Mammary epithelial cell (primary cell): ENCODE results near the gene KIFC1.

Experiments
- EZH2 ChIP-seq: IDR thresholded peaks from 2 replicates; pipeline ENCODE4 v1.6.1; 2012; ENCODE audit warnings: low read length, inconsistent platforms, borderline replicate concordance
- TF ChIP-seq, protein P1 (sequence below), 2 donors: IDR thresholded peaks in 1 of 2; conservative IDR thresholded peaks in 1 of 2; 2 replicates each; pipeline ENCODE4 v1.5.1; 2011 to 2012; ENCODE audit warnings: inconsistent platforms in 2 of 2, low read length in 2 of 2, mild to moderate bottlenecking in 2 of 2, control low read depth in 1 of 2, low read depth in 1 of 2; ENCODE audit not compliant: insufficient read depth in 1 of 2; ENCODE audit errors: extremely low read depth in 1 of 2

DNA sequence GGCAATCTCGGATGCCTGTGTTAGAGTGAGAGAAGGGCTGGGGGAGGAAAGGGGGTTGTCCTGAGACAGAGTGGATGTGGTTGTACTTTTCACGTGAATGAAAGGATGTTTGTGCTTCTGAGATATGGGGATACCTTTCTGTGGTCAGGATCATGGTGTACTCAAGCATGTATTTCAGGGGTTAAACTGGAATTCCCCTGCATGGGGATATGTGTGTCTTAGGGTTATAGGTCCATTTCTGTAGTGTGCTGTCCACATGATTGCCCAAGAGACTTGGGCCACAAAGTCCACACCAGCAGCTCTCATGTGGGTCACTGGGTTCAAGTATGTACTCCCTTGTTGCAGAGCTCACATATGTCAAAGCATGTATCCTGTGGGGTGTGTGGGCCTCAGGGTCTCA is 38.7 kb downstream of the KIFC1 start:
- TF ChIP-seq, protein P1, sequence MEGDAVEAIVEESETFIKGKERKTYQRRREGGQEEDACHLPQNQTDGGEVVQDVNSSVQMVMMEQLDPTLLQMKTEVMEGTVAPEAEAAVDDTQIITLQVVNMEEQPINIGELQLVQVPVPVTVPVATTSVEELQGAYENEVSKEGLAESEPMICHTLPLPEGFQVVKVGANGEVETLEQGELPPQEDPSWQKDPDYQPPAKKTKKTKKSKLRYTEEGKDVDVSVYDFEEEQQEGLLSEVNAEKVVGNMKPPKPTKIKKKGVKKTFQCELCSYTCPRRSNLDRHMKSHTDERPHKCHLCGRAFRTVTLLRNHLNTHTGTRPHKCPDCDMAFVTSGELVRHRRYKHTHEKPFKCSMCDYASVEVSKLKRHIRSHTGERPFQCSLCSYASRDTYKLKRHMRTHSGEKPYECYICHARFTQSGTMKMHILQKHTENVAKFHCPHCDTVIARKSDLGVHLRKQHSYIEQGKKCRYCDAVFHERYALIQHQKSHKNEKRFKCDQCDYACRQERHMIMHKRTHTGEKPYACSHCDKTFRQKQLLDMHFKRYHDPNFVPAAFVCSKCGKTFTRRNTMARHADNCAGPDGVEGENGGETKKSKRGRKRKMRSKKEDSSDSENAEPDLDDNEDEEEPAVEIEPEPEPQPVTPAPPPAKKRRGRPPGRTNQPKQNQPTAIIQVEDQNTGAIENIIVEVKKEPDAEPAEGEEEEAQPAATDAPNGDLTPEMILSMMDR (conservative IDR thresholded peaks at IDR 0.05 in 1 of 2, IDR thresholded peaks at IDR 0.05 in 1 of 2; ENCODE audit: extremely low read depth in 1 of 2, insufficient read depth in 1 of 2, low read depth in 1 of 2, low read length in 2 of 2), result no peak
- no peak for TF ChIP-seq EZH2
